Muscle layer of colon (tissue), 2 donors: ENCODE data around the gene TMEM154.

Experiments used
- H3K27ac ChIP-seq: one replicate; pipeline ENCODE4 v1.7.0; 2013; ENCODE audit warnings: low read depth, mild to moderate bottlenecking, low read length, moderate library complexity
- H3K27me3 ChIP-seq, 2 donors: one replicate each; pipeline ENCODE4 v1.7.0; 2013; ENCODE audit warnings: low read length in 2 of 2, mild to moderate bottlenecking in 2 of 2; ENCODE audit not compliant: insufficient read depth in 2 of 2, control insufficient read depth in 1 of 2
- H3K36me3 ChIP-seq: one replicate; pipeline ENCODE4 v1.7.0; 2013; ENCODE audit warnings: mild to moderate bottlenecking, low read length; ENCODE audit not compliant: insufficient read depth
- H3K4me1 ChIP-seq: one replicate; pipeline ENCODE4 v1.7.0; 2013; ENCODE audit warnings: mild to moderate bottlenecking, low read length; ENCODE audit not compliant: insufficient read depth
- H3K4me3 ChIP-seq, 2 donors: one replicate each; pipeline ENCODE4 v1.7.0; 2013; ENCODE audit warnings: low read length in 2 of 2, low read depth in 1 of 2, mild to moderate bottlenecking in 1 of 2, moderate library complexity in 1 of 2
- H3K9ac ChIP-seq: one replicate; pipeline ENCODE4 v1.7.0; 2013; ENCODE audit warnings: low read length
- H3K9me3 ChIP-seq: one replicate; pipeline ENCODE4 v1.7.0; 2013; ENCODE audit warnings: mild to moderate bottlenecking, low read length
- donor health status: abdominal sarcoma.
- donor health status: Adenocarcinoma of cecum.

TMEM154 gene

DNA sequence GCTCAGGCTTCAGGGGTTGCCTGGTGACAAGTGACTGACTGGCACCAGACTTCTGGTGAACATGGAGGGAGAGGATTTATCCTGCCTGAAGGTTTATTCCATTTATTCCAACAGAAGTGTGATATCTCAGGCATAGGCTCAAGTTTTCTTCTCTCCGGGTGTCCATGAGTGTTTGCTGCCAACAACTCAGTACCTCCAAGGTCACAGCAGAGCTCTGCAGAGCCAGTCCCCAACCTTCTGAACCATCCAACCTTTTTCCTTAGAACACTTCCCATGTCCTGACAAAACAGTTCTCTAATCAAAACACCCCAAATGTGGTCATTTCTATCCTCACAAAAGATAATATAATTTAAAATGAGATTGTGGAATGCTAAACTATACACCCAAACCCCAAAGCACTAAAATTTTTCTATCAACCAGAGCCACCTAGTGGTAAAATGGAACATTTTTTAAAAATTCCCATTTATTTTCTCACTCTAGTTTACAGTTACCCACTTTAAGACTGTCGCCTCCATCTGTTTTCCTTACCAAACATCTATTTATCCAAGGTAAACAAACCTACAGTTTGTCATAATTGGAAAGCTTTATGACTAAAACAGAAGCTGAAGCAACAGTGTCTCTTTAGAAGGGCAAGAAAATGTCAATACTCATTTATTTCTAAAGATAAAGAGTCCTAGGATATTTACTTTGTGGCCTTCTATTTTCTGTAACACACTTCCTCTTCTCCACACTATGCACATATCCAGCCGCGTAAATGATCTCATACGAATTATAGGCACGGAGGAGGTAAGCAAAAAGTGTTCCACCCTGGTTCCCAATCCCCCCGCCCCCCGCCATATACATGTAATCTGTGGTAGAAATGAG lies 39.5 kb downstream of the TMEM154 start:
- Histone ChIP-seq H3K36me3 (no peaks in the 10 kb centered on the region), H3K27ac (no peak overlapping the region), H3K4me3 (no peak overlapping the region), H3K9ac (no peak overlapping the region), H3K4me1 (peaks cover 5% of the 10 kb centered on the region), H3K27me3 (no peaks in the 10 kb centered on the region), H3K9me3 (no peaks in the 10 kb centered on the region)

DNA sequence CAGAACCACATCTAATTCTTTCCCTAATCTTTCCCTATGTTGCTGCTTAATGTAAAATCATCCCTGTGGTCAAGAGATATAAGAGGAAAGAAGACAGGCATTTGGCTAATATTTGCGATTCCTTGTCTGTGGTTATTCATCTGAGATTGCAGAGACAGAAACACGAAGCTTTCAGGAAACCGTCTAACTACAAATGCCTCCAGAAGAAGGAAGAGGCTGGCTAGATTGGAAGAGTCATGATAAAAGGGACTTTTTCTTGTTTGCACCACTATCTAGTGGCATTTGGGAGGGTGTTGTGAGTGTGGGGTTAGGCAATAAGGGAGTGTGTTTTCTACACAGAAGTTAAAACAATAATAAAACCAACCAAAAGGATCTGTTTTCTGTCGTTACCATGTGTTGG lies 43.9 kb downstream of the TMEM154 start:
- Histone ChIP-seq H3K27me3 (no peaks in the 10 kb centered on the region), H3K4me3 (no peak overlapping the region), H3K4me1 (no peaks in the 10 kb centered on the region), H3K36me3 (no peaks in the 10 kb centered on the region), H3K27ac (no peak overlapping the region), H3K9me3 (no peaks in the 10 kb centered on the region), H3K9ac (no peak overlapping the region)

DNA sequence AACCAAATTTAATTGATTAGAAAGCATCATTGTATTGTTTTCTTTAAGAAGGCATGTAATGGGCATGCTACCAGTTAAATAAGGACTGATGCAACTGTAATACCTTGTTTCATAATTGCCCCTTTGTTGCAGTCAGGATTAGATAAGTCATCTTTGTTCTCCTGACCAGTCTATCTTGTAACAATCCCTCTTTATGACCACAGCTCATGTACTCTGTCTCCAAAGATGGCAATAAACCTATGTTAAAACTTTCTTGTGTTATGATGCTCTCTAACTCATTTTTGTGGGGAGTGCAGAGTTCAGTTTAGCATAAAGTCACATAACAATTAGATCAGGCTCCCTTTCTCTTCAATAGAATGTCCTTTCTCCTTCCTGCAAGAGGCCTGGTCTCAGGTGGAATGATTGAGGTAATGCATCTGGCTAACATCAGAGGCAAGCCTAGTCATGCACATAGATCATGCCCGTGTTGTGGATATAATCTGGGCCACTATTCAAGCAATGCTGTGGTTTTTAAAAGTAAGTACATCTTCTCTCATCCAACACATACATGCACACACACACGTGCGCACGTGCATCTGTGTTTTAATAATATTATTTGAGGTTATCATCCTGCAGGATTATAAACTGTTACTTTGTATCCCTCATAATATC lies 45.6 kb downstream of the TMEM154 start:
- no peaks in the 10 kb centered on the region for H3K36me3 ChIP-seq
- no peaks in the 10 kb centered on the region for H3K9me3 ChIP-seq
- H3K27ac ChIP-seq = no peak overlapping the region
- no peaks in the 10 kb centered on the region for H3K27me3 ChIP-seq
- no peaks in the 10 kb centered on the region for H3K4me1 ChIP-seq
- H3K9ac ChIP-seq = no peak overlapping the region
- no peak overlapping the region for H3K4me3 ChIP-seq

DNA sequence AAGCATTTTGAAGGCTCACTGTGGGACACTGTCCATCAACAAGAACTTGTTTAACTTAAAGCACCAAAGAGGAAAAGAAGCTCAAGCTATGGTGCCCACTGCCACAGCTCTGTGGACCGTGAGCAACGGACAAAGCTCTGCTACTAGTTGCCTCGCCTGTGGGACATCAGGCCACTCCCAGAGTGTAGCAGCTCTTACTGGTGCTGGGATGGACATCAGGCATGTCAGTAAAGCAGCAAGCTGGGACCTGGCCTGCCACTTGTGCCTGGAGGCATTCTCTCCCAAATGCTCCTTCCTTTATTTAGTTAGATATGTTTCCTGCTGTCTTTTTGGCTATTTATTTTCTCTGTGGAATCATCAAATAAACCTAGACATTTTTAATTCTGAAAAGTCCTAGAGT lies 46.7 kb downstream of the TMEM154 start:
- Histone ChIP-seq H3K36me3 (no peaks in the 10 kb centered on the region), H3K9ac (no peak overlapping the region), H3K9me3 (no peaks in the 10 kb centered on the region), H3K4me1 (no peaks in the 10 kb centered on the region), H3K4me3 (no peak overlapping the region), H3K27ac (no peak overlapping the region), H3K27me3 (no peaks in the 10 kb centered on the region)

DNA sequence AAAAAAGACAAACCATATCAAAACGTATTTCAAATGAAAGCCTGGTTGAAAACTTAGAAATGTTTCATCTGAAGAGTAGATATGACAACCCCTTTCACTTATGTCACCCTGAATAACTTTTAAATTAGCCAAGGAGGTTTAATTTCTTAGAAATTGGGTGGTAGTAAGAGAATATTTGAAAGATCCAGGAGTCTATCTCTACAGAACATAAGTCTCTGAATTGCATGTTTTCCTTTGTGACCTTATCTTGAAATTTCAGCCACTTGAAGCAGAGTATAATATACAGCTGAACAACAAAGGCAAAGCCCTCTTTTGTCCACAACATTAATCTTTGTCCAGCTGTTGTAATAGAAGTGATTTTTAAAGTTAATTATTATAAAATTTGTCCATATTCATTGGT lies 49.5 kb downstream of the TMEM154 start:
- Histone ChIP-seq H3K27me3 (no peaks in the 10 kb centered on the region), H3K9me3 (no peaks in the 10 kb centered on the region), H3K36me3 (no peaks in the 10 kb centered on the region), H3K4me3 (no peak overlapping the region), H3K9ac (no peak overlapping the region), H3K27ac (no peak overlapping the region), H3K4me1 (no peaks in the 10 kb centered on the region)

DNA sequence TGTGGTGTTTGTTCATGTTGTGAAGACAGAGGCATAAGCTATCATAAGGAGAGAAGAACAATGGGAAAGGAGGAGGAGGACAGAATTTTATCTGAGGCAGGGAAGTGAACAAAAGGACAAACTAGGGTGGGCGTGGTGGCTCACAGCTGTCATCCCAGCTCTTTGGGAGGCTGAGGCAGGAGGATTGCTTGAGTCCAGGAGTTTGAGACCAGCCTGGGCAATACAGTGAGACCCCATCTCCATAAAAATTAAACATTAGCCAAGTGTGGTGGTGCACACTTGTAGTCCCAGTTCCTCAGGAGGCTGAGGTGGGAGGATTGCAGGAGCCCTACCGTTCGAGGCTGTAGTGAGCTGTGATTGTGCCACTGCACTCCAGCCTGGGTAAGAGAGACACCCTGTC lies 49.9 kb downstream of the TMEM154 start:
- no peaks in the 10 kb centered on the region for H3K36me3 ChIP-seq
- H3K4me1 ChIP-seq = no peaks in the 10 kb centered on the region
- no peaks in the 10 kb centered on the region for H3K27me3 ChIP-seq
- no peaks in the 10 kb centered on the region for H3K9me3 ChIP-seq
- H3K9ac ChIP-seq = no peak overlapping the region
- no peak overlapping the region for H3K4me3 ChIP-seq
- H3K27ac ChIP-seq = no peak overlapping the region

DNA sequence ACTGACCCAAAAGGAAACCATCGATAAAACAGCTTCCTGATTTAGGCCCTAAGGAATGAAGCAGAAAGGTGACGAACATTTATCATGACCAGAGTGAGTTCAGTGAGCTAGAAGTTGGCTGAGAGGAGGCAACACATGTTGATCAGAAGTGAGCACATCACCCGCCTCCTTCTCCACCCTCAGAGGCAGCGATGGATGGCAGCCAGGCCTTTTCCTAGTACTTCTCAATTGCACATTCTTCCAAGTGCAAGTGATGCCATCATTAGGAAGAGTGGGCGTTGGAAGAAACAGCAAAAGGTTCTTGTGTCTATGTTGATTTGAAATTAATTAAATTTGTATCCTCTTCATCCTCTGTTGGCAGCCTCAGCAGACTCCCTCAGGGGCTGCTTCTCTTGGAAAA lies 51.7 kb downstream of the TMEM154 start:
- Histone ChIP-seq H3K4me1 (no peaks in the 10 kb centered on the region), H3K27me3 (no peaks in the 10 kb centered on the region), H3K36me3 (no peaks in the 10 kb centered on the region), H3K4me3 (no peak overlapping the region), H3K27ac (no peak overlapping the region), H3K9ac (no peak overlapping the region), H3K9me3 (no peaks in the 10 kb centered on the region)

DNA sequence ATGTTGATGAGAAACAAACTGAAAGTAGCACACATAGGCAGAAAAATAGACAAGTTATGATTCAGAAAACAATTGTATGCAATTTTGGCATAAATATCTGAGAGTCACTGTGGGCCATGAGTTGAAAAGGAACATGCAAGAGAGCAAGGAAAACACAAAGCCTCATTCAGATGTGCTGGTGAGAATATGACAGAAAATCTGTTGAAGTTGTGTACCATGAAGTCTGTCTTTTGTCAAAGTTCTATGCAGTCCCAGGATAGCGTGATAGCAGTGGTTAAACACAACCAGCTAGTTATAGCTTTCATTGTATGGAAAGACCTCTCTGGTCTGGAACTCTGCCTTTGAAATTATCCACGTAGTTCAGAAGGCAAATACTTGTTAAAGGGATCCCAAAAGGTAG lies 53.0 kb downstream of the TMEM154 start:
- Histone ChIP-seq H3K36me3 (no peaks in the 10 kb centered on the region), H3K4me1 (no peaks in the 10 kb centered on the region), H3K27me3 (no peaks in the 10 kb centered on the region), H3K27ac (no peak overlapping the region), H3K4me3 (no peak overlapping the region), H3K9ac (no peak overlapping the region), H3K9me3 (no peaks in the 10 kb centered on the region)

DNA sequence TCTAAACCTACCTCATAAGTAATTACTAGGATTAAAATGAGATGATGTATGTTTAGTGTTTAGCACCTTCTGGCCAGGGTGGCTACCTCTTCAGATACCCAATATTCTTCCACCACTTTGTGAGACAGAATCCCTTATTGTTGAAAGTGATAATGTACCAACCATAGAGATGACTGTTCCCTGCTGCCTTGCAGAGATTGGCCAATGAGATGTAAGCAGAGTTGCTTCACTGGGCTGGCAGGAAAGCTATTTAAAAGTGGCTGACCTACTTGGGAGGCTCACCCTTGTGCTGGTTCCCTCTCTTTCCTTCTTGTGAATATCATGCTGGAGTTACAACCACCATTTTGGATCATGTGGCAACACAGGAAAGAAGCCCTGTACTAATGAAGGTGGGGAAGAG lies 58.9 kb downstream of the TMEM154 start:
- no peaks in the 10 kb centered on the region for H3K27me3 ChIP-seq
- no peak overlapping the region for H3K4me3 ChIP-seq
- H3K9ac ChIP-seq = no peak overlapping the region
- no peak overlapping the region for H3K27ac ChIP-seq
- no peaks in the 10 kb centered on the region for H3K4me1 ChIP-seq
- H3K9me3 ChIP-seq = no peaks in the 10 kb centered on the region
- no peaks in the 10 kb centered on the region for H3K36me3 ChIP-seq

DNA sequence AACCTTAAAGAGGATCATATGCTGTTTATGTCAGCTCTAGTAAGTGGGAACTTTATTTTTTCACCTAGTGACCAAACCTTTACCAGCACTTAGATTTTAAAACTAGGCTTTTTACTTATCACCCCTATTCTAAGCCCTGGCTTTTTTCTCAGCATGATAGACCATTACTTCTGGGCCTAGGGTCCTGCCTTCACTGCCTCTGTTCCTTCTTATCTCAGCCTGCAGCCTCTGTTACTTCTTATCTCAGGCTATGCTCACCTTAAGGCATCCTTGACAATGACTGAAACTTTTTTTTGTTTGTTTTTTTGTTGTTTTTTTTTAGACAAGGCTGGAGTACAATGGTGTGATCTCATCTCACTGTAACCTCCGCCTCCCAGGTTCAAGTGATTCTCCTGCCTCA lies 59.6 kb downstream of the TMEM154 start:
- Histone ChIP-seq H3K9ac (no peak overlapping the region), H3K4me3 (no peak overlapping the region), H3K4me1 (no peaks in the 10 kb centered on the region), H3K36me3 (no peaks in the 10 kb centered on the region), H3K9me3 (no peaks in the 10 kb centered on the region), H3K27ac (no peak overlapping the region), H3K27me3 (no peaks in the 10 kb centered on the region)

DNA sequence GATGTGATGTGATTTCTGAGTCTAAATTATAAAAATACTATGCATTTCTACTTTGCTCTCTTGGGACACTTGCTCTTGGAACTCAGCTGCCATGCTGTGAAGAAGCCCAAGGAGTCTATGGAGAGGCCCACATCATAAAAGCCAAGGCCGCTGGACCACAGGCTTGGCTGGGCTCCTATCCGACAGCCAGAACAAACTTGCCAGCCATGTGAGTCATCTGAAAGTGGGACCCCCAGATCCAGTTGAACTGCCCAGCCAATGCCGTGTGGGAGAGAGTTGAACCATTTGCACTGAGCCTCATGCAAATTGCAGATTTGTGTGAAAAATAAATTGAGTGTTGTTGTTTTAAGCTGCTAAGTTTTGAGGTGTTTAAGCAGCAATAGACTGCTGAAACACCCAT lies 60.2 kb downstream of the TMEM154 start:
- Histone ChIP-seq H3K9ac (no peak overlapping the region), H3K4me1 (no peaks in the 10 kb centered on the region), H3K4me3 (no peak overlapping the region), H3K36me3 (no peaks in the 10 kb centered on the region), H3K9me3 (no peaks in the 10 kb centered on the region), H3K27me3 (no peaks in the 10 kb centered on the region), H3K27ac (no peak overlapping the region)

DNA sequence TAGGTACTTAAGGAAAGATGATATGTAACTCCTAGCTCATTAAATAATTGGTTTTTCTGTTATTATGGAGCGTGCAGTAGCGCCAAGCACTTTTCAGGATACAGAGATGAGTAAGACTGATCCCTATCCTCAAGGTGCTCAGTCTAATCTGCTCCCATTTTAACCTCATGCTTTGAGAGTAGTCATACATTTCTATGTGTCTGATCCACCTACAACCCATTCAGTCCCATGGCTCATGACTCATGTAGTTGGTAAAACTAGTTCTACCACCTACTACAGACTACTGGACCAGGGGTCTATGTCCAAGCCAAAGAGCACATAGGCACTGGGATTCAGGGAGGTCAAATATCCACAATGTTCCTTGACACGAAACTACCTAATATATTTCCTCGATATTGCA lies 60.8 kb downstream of the TMEM154 start:
- Histone ChIP-seq H3K4me1 (no peaks in the 10 kb centered on the region), H3K9me3 (no peaks in the 10 kb centered on the region), H3K9ac (no peak overlapping the region), H3K27ac (no peak overlapping the region), H3K36me3 (no peaks in the 10 kb centered on the region), H3K27me3 (no peaks in the 10 kb centered on the region), H3K4me3 (no peak overlapping the region)
